A549 (cell line): ENCODE measurements around the gene ANKS6. TPM values are rescaled to one million over a fixed set of nuclear protein-coding genes. Genes with fewer than 3 reads are reported as not detected.

ENCODE experiments used
- ATAC-seq, 2 experiments: fragments of 200-7000 bp in 1 of 2; fragments of >200 bp in 1 of 2; cut with Nextera tagmentation in 1 of 2; cut with Tn5 transposase in 1 of 2; 3 replicates each; pipeline versions ENCODE4 v1.8.0 to v1.9.1; 2018 to 2020; ENCODE audit warnings: mild to moderate bottlenecking in 1 of 2, moderate library complexity in 1 of 2
- CTCF ChIA-PET: fragments of 300-600 bp; sonication (Branson Sonifier 250); formaldehyde crosslinking; extraction: SDS; loops from one replicate; lab custom pipeline; 2021; ENCODE audit warnings: antibody characterized with exemption, inconsistent platforms; lab: Yijun Ruan, JAX
- POLR2A ChIA-PET: fragments of 350-600 bp; formaldehyde crosslinking; extraction: SDS; loops from one replicate; lab custom pipeline; 2021; ENCODE audit warnings: antibody characterized with exemption, inconsistent platforms; lab: Yijun Ruan, JAX
- DNase-seq, 2 experiments: peaks; one replicate each; pipeline versions ENCODE4 v3.0.0 to v3.0.0-alpha.2; 2011 to 2016; ENCODE audit warnings: low read depth in 1 of 2, low spot score in 1 of 2
- FAIRE-seq: peaks from 2 replicates; lab custom pipeline; 2011; peaks lifted over from hg19 to GRCh38; lab: Jason Lieb, UNC
- H3K27ac ChIP-seq, 2 experiments: fragments of >200 bp; sonication (Bioruptor Twin); formaldehyde crosslinking; 3 replicates each; pipeline ENCODE4 v1.5.1; 2016 to 2017
- H3K4me1 ChIP-seq: fragments of >200 bp; sonication (Bioruptor Twin); formaldehyde crosslinking; 3 replicates; pipeline ENCODE4 v1.6.1; 2016
- H3K4me2 ChIP-seq: fragments of >200 bp; sonication (Bioruptor Twin); formaldehyde crosslinking; 3 replicates; pipeline ENCODE4 v1.6.1; 2016
- H3K4me3 ChIP-seq: fragments of >200 bp; sonication (Bioruptor Twin); formaldehyde crosslinking; 3 replicates; pipeline ENCODE4 v1.5.1; 2016
- H3K9me3 ChIP-seq: fragments of >200 bp; sonication (Bioruptor Twin); formaldehyde crosslinking; 3 replicates; pipeline ENCODE4 v1.6.1; 2016
- ATOH8 ChIP-seq: fragments of 250-450 bp; sonication (Bioruptor Pico); IDR thresholded peaks from 2 replicates; pipeline ENCODE4 v1.5.0; 2020; ENCODE audit warnings: low read depth, mild to moderate bottlenecking, moderate library complexity
- BCL3 ChIP-seq: fragments of >200 bp; sonication (Bioruptor Twin); formaldehyde crosslinking; IDR thresholded peaks from 3 replicates; pipeline ENCODE4 v1.6.1; 2016
- CHD2 ChIP-seq: fragments of 150-350 bp; IDR thresholded peaks from 2 replicates; pipeline ENCODE4 v1.6.1; 2014; ENCODE audit warnings: low read length; ENCODE audit not compliant: partially characterized antibody
- CHD4 ChIP-seq: fragments of 200-600 bp; sonication (generic); IDR thresholded peaks from 2 replicates; pipeline ENCODE4 v1.6.1; 2016; ENCODE audit warnings: antibody characterized with exemption, mild to moderate bottlenecking, borderline replicate concordance
- E2F6 ChIP-seq: IDR thresholded peaks from 2 replicates; pipeline ENCODE4 v1.6.1; 2012; ENCODE audit warnings: low read depth, borderline replicate concordance
- ESRRA ChIP-seq: fragments of 150-350 bp; IDR thresholded peaks from 2 replicates; pipeline ENCODE4 v1.6.1; 2014; ENCODE audit warnings: mild to moderate bottlenecking, low read length, borderline replicate concordance
- FOSB ChIP-seq: fragments of 250-450 bp; sonication (Bioruptor Pico); IDR thresholded peaks from 2 replicates; pipeline ENCODE4 v1.5.0; 2020; ENCODE audit warnings: mild to moderate bottlenecking, moderate library complexity
- GATA3 ChIP-seq: IDR thresholded peaks from 2 replicates; pipeline ENCODE4 v1.6.1; 2012; ENCODE audit warnings: borderline replicate concordance
- HEYL ChIP-seq: fragments of 250-450 bp; sonication (Bioruptor Pico); IDR thresholded peaks from 2 replicates; pipeline ENCODE4 v1.8.0; 2021; ENCODE audit warnings: mild to moderate bottlenecking, moderate library complexity
- HMGXB4 ChIP-seq: fragments of 250-450 bp; sonication (Bioruptor Pico); IDR thresholded peaks from 2 replicates; pipeline ENCODE4 v1.5.0; 2021; ENCODE audit warnings: mild to moderate bottlenecking, moderate library complexity, borderline replicate concordance
- HOXA7 ChIP-seq: fragments of 250-450 bp; sonication (Bioruptor Pico); IDR thresholded peaks from 2 replicates; pipeline ENCODE4 v1.5.0; 2020; ENCODE audit warnings: mild to moderate bottlenecking, moderate library complexity
- KDM1A ChIP-seq: fragments of 200-600 bp; sonication (generic); IDR thresholded peaks from 2 replicates; pipeline ENCODE4 v1.6.1; 2016; ENCODE audit warnings: low read depth, mild to moderate bottlenecking
- KDM5A ChIP-seq: fragments of 200-600 bp; sonication (generic); IDR thresholded peaks from 2 replicates; pipeline ENCODE4 v1.6.1; 2016; ENCODE audit warnings: antibody characterized with exemption, mild to moderate bottlenecking
- MAFK ChIP-seq: fragments of 450-650 bp; IDR thresholded peaks from 2 replicates; pipeline ENCODE4 v1.6.1; 2014; ENCODE audit not compliant: partially characterized antibody
- MYC ChIP-seq: IDR thresholded peaks from 2 replicates; pipeline ENCODE4 v1.6.1; 2012; ENCODE audit warnings: mild to moderate bottlenecking, inconsistent platforms, low read length, improper control_type of control experiment, borderline replicate concordance
- NFE2L2 ChIP-seq: fragments of 150-350 bp; conservative IDR thresholded peaks from 2 replicates; pipeline ENCODE4 v1.6.1; 2014; ENCODE audit warnings: low read length
- NR3C1 ChIP-seq: fragments of >200 bp; sonication (Bioruptor Twin); formaldehyde crosslinking; IDR thresholded peaks from 3 replicates; pipeline ENCODE4 v1.6.1; 2017
- PBX3 ChIP-seq: IDR thresholded peaks from 2 replicates; pipeline ENCODE4 v1.6.1; 2012
- PHF8 ChIP-seq: fragments of 200-600 bp; sonication (generic); IDR thresholded peaks from 2 replicates; pipeline ENCODE4 v1.6.1; 2016; ENCODE audit warnings: low read depth, mild to moderate bottlenecking, antibody characterized with exemption, moderate library complexity, borderline replicate concordance
- RAD21 ChIP-seq, 2 experiments: fragments of >200 bp in 1 of 2; sonication (Bioruptor Twin) in 1 of 2; formaldehyde crosslinking in 1 of 2; IDR thresholded peaks in 1 of 2; conservative IDR thresholded peaks in 1 of 2; 2 replicates in 1 of 2; 3 replicates in 1 of 2; pipeline ENCODE4 v1.6.1; 2012 to 2018; ENCODE audit warnings: inconsistent platforms in 1 of 2
- RFX5 ChIP-seq: fragments of 450-650 bp; IDR thresholded peaks from 2 replicates; pipeline ENCODE4 v1.7.1; 2014; ENCODE audit warnings: antibody characterized with exemption, mild to moderate bottlenecking, moderate library complexity
- TFCP2L1 ChIP-seq: fragments of 250-450 bp; sonication (Bioruptor Pico); IDR thresholded peaks from 2 replicates; pipeline ENCODE4 v1.5.0; 2021; ENCODE audit warnings: mild to moderate bottlenecking
- USF2 ChIP-seq: fragments of 450-650 bp; IDR thresholded peaks from 2 replicates; pipeline ENCODE4 v1.6.1; 2014; ENCODE audit warnings: antibody characterized with exemption
- ZC3H11A ChIP-seq: fragments of 450-650 bp; IDR thresholded peaks from 2 replicates; pipeline ENCODE4 v1.6.1; 2014; ENCODE audit warnings: antibody characterized with exemption, mild to moderate bottlenecking
- ZFP36 ChIP-seq: fragments of 450-650 bp; IDR thresholded peaks from 2 replicates; pipeline ENCODE4 v1.6.1; 2014; ENCODE audit warnings: borderline replicate concordance; ENCODE audit not compliant: partially characterized antibody
- ZSCAN20 ChIP-seq: fragments of 250-450 bp; sonication (Bioruptor Pico); IDR thresholded peaks from 2 replicates; pipeline ENCODE4 v1.8.0; 2022; ENCODE audit warnings: mild to moderate bottlenecking, moderate library complexity
- WGBS: methylation state at CpG from one replicate; pipeline ENCODE4 v1.1.6; 2017; ENCODE audit errors: missing lambda C conversion rate; 5-methylcytosine and 5-hydroxymethylcytosine counted together
- polyA plus RNA-seq, 4 experiments: library from polyadenylated mRNA; depleted of rRNA in 3 of 4; stranded (reverse); fragments of >200 nt; fragmentation: RNase III in 1 of 4; extraction: RNeasy Plus Mini Kit Qiagen cat#74134 plus additional on column Dnase treatment in 1 of 4; gene quantifications; 2 replicates in 3 of 4; 3 replicates in 1 of 4; pipeline ENCODE4 v1.2.3, GENCODE V29; 2011 to 2017

The ANKS6 gene
- polyA plus RNA-seq, 2 of the 4 experiments (the other 2 are of a cell fraction) = 14.7 to 15.2 TPM

- CTCF ChIA-PET = interaction anchor here (0.7 to 10.5 kb wide), 7 partner anchors 10 to 465 kb away, joined by 3 to 164 read pairs (median 3); no protein-coding TSS in a partner anchor
- H3K4me2 ChIP-seq = no peak overlapping the region
- H3K9me3 ChIP-seq = no peaks in the 10 kb centered on the region
- DNase-seq (no peak), ATAC-seq (no peak), FAIRE-seq (no peak)
- H3K4me1 ChIP-seq = peaks cover 32% of the 10 kb centered on the region
- H3K4me3 ChIP-seq = no peak overlapping the region
- POLR2A ChIA-PET = no interaction called here
- WGBS = 76% methylated on average over 8 of the region's 8 CpGs
- H3K27ac ChIP-seq = no peak overlapping the region
- no peak for TF ChIP-seq CHD4
- TF ChIP-seq PBX3 = no peak
- TF ChIP-seq RAD21 (conservative IDR thresholded peaks at IDR 0.05 in 1 of 2, IDR thresholded peaks at IDR 0.05 in 1 of 2) = no peak
- TF ChIP-seq MYC = no peak
- no peak for TF ChIP-seq ESRRA
- no peak for TF ChIP-seq HOXA7
- no peak for TF ChIP-seq E2F6
- no peak for TF ChIP-seq ZC3H11A
- TF ChIP-seq FOSB (CRISPR knock-in tag) = no peak
- TF ChIP-seq HEYL = no peak
- no peak for TF ChIP-seq ATOH8
- TF ChIP-seq RFX5 = no peak
- TF ChIP-seq HMGXB4 = no peak
- TF ChIP-seq NR3C1 = no peak
These were observed 17.4 kb downstream of the ANKS6 start for GRCh38 chr9:98778711-98779530.

GRCh38 chr9:98778251-98778650, 18.1 kb downstream of the ANKS6 start:
- Histone ChIP-seq H3K4me2 (no peak overlapping the region), H3K4me3 (no peak overlapping the region), H3K27ac (no peak overlapping the region), H3K4me1 (peaks cover 32% of the 10 kb centered on the region), H3K9me3 (no peaks in the 10 kb centered on the region)
- no peak for FAIRE-seq
- ATAC-seq = no peak
- TF ChIP-seq PHF8 = no peak
- TF ChIP-seq KDM5A = no peak
- TF ChIP-seq FOSB (CRISPR knock-in tag) = no peak
- no peak for TF ChIP-seq MAFK
- TF ChIP-seq TFCP2L1 = no peak
- no peak for TF ChIP-seq ZFP36
- TF ChIP-seq GATA3 = no peak
- no peak for TF ChIP-seq CHD4
- TF ChIP-seq BCL3 = no peak
- TF ChIP-seq CHD2 = no peak
- TF ChIP-seq NFE2L2 = no peak
- TF ChIP-seq USF2 = no peak
- no peak for TF ChIP-seq ZSCAN20 (CRISPR knock-in tag)
- TF ChIP-seq HMGXB4 = no peak
- TF ChIP-seq KDM1A = no peak
- TF ChIP-seq ATOH8 = no peak
- DNase-seq = no peak
- WGBS = 95% methylated on average over 8 of the region's 8 CpGs
- ChIA-PET POLR2A (no interaction called here), CTCF (interaction anchor here (0.7 to 10.5 kb wide), 5 partner anchors 11 to 465 kb away, joined by 3 to 164 read pairs (median 3); no protein-coding TSS in a partner anchor)
